GM21528 (cell line): ENCODE measurements around the gene CPNE4.

ENCODE experiments used
- ATAC-seq: cut with Tn5 transposase; IDR thresholded peaks from one replicate; pipeline ENCODE4 v1.9.1; 2021; ENCODE audit warnings: mild to moderate bottlenecking, moderate library complexity; ENCODE audit not compliant: unreplicated experiment, low FRiP score

Gene CPNE4

DNA sequence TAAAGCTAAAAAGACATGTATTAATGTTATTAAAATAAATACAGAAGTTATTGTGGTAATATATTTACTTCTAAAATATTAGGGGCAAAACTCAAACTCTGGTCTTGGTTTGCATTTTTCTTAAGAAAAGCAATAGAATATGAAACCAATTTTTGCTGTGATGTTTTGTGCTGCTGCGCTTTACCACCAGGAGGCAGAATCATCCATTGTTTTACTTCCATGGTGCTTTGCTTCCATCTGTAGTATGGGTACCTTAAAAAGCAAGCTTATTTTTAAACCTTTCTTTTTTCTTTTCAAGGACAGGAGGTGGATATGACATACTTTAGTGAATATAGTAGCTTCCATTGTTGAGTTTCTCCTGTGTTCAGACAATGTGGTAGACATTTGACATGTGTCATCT lies 485.5 kb downstream of the CPNE4 start:
- no peak for ATAC-seq

DNA sequence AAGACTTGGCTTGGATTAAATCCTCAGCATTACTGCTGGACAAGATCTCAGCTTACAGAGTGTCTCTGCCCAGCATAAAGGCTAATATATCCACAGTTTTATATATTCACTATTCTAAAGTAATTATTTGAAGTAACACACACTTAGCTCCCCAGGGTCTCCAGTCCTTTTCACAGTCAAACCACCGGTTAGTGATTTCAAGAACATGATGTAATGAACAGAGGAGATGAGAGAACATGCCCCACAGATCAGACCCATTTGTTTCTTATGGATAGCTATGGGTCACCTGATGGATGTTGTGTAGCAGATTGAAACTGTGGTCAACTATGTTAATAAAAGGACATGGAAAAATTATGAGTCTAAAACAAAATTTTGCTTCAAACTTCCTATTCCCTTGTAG lies 487.2 kb downstream of the CPNE4 start:
- no peak for ATAC-seq

GRCh38 chr3:131546441-131546840 lies 488.4 kb downstream of the CPNE4 start:
- no peak for ATAC-seq

DNA sequence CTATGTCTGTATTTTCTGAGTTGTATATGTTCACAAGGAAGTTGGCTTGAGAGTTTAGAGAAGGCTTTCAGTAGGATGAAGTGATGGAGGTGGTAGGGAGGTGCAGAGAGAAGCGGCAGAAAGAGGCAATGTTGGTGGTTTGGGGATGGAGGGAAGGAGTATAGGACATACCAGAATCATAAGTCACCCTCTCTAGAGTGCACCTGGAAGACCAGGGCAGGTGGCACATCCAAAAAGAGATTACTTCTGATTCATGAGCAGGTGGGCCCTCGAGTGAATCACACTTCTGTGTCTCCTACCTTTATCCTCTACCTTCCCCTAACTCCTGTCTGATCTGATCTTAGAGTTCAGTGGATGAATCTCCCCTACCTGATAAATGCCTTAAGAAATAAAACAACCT lies 490.3 kb downstream of the CPNE4 start:
- ATAC-seq: no peak

- ATAC-seq: no peak
Observed at GRCh38 chr3:131543714-131544113, 491.1 kb downstream of the CPNE4 start.

DNA sequence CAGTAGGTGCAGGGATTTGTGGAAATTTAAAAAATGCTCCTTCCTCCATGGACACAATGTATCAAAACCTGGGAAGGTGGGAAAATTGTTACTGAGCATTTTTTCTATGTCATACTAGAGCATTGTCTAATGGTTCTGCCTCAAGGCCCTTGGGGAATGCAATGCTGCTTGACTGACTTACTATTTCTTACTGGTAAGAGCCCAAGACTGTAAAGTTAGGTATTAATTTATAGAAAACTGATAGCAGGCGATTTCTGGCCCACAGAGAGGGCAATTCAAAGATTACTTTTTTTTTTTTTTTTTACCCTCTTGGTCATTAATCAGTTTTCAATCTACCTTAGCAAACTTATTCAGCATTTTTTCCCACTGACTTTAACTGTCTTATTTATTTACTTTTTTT lies 493.5 kb downstream of the CPNE4 start:
- ATAC-seq: no peak

- ATAC-seq: no peak
Observed at GRCh38 chr3:131540821-131541220, 494.0 kb downstream of the CPNE4 start.

- no peak for ATAC-seq
Observed at GRCh38 chr3:131540143-131540542, 494.7 kb downstream of the CPNE4 start.

- no peak for ATAC-seq
Observed at GRCh38 chr3:131538968-131539367, 495.8 kb downstream of the CPNE4 start.

DNA sequence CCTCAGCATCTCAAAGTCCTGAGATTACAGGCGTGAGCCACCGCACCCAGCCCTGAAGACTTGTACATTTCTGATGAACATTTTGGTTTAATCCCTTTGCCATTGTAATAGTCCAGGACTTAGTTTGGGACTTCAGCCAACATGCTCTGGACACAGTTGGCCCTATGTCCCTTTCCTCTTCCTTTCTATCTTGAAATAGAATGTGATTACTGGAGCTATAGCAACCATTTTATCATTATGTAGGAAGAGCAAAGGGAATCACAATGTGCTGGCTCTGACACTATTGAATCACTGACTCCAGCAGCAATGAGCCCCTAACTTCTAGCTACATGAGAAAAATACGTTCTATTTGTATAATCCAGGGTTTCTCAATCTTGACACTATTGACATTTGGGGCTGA lies 497.3 kb downstream of the CPNE4 start:
- no peak for ATAC-seq

DNA sequence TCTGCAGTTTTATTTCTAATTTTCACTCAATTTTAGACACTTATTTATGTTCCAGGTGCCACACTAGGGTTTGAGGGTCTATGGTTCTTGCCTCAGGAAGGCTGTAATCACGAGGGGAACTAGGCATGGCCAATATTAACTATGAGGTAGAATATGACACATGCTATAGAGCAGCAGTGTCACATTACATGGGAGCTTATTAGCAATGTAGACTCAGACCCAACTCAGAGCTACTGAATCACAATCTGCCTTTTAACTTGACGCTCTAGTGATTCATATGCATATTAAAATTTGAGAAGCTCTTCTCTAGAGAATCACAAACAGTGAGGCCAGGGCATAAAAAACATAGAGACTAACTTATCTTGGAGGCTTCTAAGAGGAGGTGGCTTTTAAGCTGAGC lies 499.2 kb downstream of the CPNE4 start:
- no peak for ATAC-seq

GRCh38 chr3:131535131-131535530 lies 499.7 kb downstream of the CPNE4 start:
- ATAC-seq: no peak

GRCh38 chr3:131532645-131533044 lies 502.2 kb downstream of the CPNE4 start:
- no peak for ATAC-seq

GRCh38 chr3:131530843-131531242 lies 504.0 kb downstream of the CPNE4 start:
- no peak for ATAC-seq

GRCh38 chr3:131530388-131530787 lies 504.4 kb downstream of the CPNE4 start:
- no peak for ATAC-seq

DNA sequence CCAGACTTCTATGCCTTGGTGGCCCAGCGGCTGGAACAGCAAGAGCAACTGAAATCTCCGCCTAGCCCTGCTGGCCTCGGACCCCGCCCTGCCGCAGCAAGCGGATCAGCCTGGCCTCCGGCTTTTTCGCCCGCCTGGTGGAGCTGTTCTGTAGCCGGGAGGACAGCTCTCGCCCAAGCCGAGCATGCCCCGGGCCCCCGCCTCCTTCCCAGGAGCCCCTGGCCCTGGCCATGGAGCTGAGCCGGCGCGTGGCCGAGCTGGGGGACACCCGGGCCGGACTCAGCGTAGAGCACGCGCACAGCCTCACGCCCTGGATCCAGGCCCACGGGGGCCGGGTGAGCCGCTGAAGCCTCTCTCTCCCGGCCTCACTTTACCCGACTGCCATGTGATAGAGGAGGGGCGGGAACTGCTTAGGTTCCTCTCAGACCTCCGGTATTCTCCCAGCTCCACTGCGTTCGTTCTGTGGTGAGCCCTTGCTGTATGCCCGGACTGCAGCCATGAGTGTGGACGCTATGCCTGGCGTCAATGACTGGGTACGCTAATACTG lies 507.9 kb downstream of the CPNE4 start:
- ATAC-seq: no peak

- ATAC-seq: no peak
Observed at GRCh38 chr3:131518680-131519079, 516.1 kb downstream of the CPNE4 start.

- ATAC-seq: no peak
Observed at GRCh38 chr3:131505421-131505820, 529.4 kb downstream of the CPNE4 start.

DNA sequence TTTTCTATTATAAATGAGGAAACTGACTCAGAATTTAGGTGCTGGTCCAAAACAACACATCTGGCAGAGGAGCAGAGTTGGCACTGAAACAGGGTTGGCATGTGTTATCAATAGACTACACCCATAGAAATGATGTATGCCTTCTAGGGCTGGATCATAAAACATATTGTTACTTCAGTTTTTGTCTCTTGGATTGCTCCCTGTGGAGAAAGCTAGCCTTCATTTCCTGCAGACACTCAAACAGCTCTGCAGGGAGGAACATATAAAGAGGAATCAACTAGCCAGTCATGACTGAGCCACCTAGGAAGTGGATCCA lies 531.5 kb downstream of the CPNE4 start:
- ATAC-seq: peak; percentile 10

GRCh38 chr3:131502530-131503319 lies 532.1 kb downstream of the CPNE4 start, which contains the start of gene MRPL3:
MRPL3 (minus strand) TSS chr3:131502971; CDS start chr3:131502821, 150 bp downstream.
- ATAC-seq: peak; percentile 97

DNA sequence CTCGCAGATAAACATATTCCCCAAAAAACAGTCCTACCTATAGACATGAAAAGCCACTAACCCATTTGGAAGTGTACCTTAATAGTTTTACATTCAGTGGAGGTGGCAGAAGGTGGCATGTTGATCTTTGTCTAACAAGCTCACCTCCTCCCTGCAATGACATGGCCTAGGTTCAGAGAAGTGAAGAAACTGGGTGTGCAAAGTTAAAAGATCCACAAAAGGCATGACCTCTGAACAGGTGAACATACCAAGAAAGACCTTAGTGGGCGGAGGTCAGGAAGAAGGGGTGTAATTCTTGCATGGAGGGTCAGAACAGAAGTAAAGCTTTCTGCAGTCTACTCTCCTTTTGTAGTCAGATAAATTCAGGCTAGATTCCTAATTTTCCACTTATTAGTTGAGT lies 532.9 kb downstream of the CPNE4 start:
- ATAC-seq: no peak

DNA sequence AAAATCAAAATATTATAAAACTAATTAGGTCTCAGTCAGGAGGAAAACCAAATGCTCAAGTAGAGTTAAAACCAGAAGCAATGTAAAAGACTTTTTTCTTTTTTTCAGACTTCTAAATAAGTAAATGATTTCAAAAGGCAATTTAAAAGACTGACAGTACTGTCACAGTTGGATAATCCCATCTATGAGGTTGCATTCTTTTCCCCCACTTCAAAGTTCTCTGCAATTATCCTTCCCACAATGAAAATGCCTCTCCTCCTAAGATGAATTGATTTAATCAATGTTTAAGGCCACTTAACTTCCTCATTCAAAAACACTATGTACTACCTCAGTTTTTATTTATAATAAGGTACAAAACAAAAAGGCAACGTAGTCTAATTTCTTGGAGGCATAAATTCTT lies 540.1 kb downstream of the CPNE4 start:
- ATAC-seq: no peak
